ENCODE results near the gene CDH13.

Gene CDH13

GRCh38 chr16:82788919-82789318, 162.2 kb downstream of the CDH13 start:
- no peak for ATAC-seq
- TF ChIP-seq PPARA (CRISPR knock-in tag; IDR thresholded peaks at IDR 0.05; ENCODE audit: borderline replicate concordance) (no peak), TSHZ2 (CRISPR knock-in tag; IDR thresholded peaks at IDR 0.05) (no peak), RARB (CRISPR knock-in tag; IDR thresholded peaks at IDR 0.05) (no peak), CSDC2 (CRISPR knock-in tag; IDR thresholded peaks at IDR 0.05) (no peak), ZC3H10 (CRISPR knock-in tag; IDR thresholded peaks at IDR 0.05) (no peak), ZNF70 (CRISPR knock-in tag; IDR thresholded peaks at IDR 0.05) (no peak), ZNF8 (CRISPR knock-in tag; IDR thresholded peaks at IDR 0.05) (no peak), BACH2 (CRISPR knock-in tag; IDR thresholded peaks at IDR 0.05; ENCODE audit: borderline replicate concordance) (no peak), OSR1 (CRISPR knock-in tag; IDR thresholded peaks at IDR 0.05) (no peak), CSRNP3 (CRISPR knock-in tag; IDR thresholded peaks at IDR 0.05) (no peak), ARNTL (CRISPR knock-in tag; IDR thresholded peaks at IDR 0.05; ENCODE audit: borderline replicate concordance, low read depth) (no peak), SNAI2 (CRISPR knock-in tag; IDR thresholded peaks at IDR 0.05) (no peak)

- ATAC-seq: no peak
- TF ChIP-seq TOX (CRISPR knock-in tag; IDR thresholded peaks at IDR 0.05; ENCODE audit: borderline replicate concordance) (no peak), OSR1 (CRISPR knock-in tag; IDR thresholded peaks at IDR 0.05) (no peak), SNAI2 (CRISPR knock-in tag; IDR thresholded peaks at IDR 0.05) (no peak), ZNF565 (CRISPR knock-in tag; conservative IDR thresholded peaks at IDR 0.05; ENCODE audit: low read depth) (no peak), CREB5 (CRISPR knock-in tag; IDR thresholded peaks at IDR 0.05; ENCODE audit: low read depth) (no peak), ZFP30 (CRISPR knock-in tag; IDR thresholded peaks at IDR 0.05) (no peak), GLIS3 (CRISPR knock-in tag; IDR thresholded peaks at IDR 0.05) (no peak), ESRRG (CRISPR knock-in tag; IDR thresholded peaks at IDR 0.05) (no peak), ZNF70 (CRISPR knock-in tag; IDR thresholded peaks at IDR 0.05) (no peak), PPARA (CRISPR knock-in tag; IDR thresholded peaks at IDR 0.05; ENCODE audit: borderline replicate concordance) (no peak), ZNF8 (CRISPR knock-in tag; IDR thresholded peaks at IDR 0.05) (no peak), CSDC2 (CRISPR knock-in tag; IDR thresholded peaks at IDR 0.05) (no peak), ZFP3 (CRISPR knock-in tag; IDR thresholded peaks at IDR 0.05) (no peak), ISL1 (CRISPR knock-in tag; IDR thresholded peaks at IDR 0.05) (no peak)
These were observed 165.9 kb downstream of the CDH13 start for GRCh38 chr16:82792693-82793092.

GRCh38 chr16:82793528-82794245, 166.9 kb downstream of the CDH13 start:
- ATAC-seq: no peak
- no peak for TF ChIP-seq TSHZ2 (CRISPR knock-in tag; IDR thresholded peaks at IDR 0.05)
- TF ChIP-seq BACH2 (CRISPR knock-in tag; IDR thresholded peaks at IDR 0.05; ENCODE audit: borderline replicate concordance): no peak
- TF ChIP-seq POU6F1 (CRISPR knock-in tag; IDR thresholded peaks at IDR 0.05; ENCODE audit: borderline replicate concordance, low read depth): no peak
- no peak for TF ChIP-seq GLIS3 (CRISPR knock-in tag; IDR thresholded peaks at IDR 0.05)
- no peak for TF ChIP-seq ZNF8 (CRISPR knock-in tag; IDR thresholded peaks at IDR 0.05)
- no peak for TF ChIP-seq ISL1 (CRISPR knock-in tag; IDR thresholded peaks at IDR 0.05)
- TF ChIP-seq SNAI2 (CRISPR knock-in tag; IDR thresholded peaks at IDR 0.05): no peak

All from SK-N-SH treated with all-trans-retinoic acid at 6 μM for 48 hours (cell line).